Transverse colon (tissue), 4 donors: ENCODE results near the gene HDAC4.

Source experiments
- POLR2A ChIP-seq: fragments of 450-650 bp; IDR thresholded peaks from one replicate; pipeline ENCODE4 v1.6.1; 2016; ENCODE audit warnings: antibody characterized with exemption, mild to moderate bottlenecking, moderate library complexity
- POLR2AphosphoS5 ChIP-seq, 3 donors: sonication (generic); formaldehyde crosslinking; IDR thresholded peaks; one replicate each; pipeline ENCODE4 v1.6.1; 2016; ENCODE audit warnings: antibody characterized with exemption in 3 of 3
- TF ChIP-seq, protein P1 (sequence below), 5 experiments: fragments of 200-600 bp in 3 of 5; fragments of 450-650 bp in 2 of 5; sonication (generic) in 3 of 5; IDR thresholded peaks; 1 replicate in 2 of 5; 2 replicates in 3 of 5; pipeline ENCODE4 v1.5.1; 2016 to 2017; ENCODE audit warnings: antibody characterized with exemption in 5 of 5, inconsistent platforms in 3 of 5, mild to moderate bottlenecking in 2 of 5, moderate library complexity in 1 of 5

DNA sequence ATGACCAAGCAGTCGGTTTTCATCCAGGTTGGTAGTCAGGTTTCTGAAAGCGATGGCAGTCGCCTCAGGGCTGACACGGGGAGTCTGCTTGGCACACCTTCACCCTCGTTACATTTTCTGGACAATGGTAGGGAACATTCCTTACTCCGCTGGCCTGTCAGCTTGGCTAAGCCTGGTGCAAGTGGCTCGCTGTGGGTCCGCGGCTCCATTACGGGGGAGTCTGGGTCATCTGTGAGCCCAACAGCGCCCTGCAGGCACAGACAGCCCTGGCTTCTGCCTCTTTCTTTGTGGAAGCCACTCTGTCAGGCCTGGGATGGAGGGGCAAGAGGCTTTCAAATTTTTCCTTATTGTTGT lies 95.6 kb downstream of the HDAC4 start:
- TF ChIP-seq, protein P1, sequence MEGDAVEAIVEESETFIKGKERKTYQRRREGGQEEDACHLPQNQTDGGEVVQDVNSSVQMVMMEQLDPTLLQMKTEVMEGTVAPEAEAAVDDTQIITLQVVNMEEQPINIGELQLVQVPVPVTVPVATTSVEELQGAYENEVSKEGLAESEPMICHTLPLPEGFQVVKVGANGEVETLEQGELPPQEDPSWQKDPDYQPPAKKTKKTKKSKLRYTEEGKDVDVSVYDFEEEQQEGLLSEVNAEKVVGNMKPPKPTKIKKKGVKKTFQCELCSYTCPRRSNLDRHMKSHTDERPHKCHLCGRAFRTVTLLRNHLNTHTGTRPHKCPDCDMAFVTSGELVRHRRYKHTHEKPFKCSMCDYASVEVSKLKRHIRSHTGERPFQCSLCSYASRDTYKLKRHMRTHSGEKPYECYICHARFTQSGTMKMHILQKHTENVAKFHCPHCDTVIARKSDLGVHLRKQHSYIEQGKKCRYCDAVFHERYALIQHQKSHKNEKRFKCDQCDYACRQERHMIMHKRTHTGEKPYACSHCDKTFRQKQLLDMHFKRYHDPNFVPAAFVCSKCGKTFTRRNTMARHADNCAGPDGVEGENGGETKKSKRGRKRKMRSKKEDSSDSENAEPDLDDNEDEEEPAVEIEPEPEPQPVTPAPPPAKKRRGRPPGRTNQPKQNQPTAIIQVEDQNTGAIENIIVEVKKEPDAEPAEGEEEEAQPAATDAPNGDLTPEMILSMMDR (IDR thresholded peaks at IDR 0.05), result no peak
- TF ChIP-seq POLR2A (no peak), POLR2AphosphoS5 (IDR thresholded peaks at IDR 0.05) (no peak)
